Activated naive CD8-positive, alpha-beta T cell treated with anti-CD3 and anti-CD28 coated beads, Interleukin-2, amount 50 U/mL, for 16 hours (primary cell): ENCODE data around the gene IGFALS.

Experiments
- DNase-seq: peaks from one replicate; pipeline ENCODE4 v3.0.0-alpha.2; 2020; ENCODE audit warnings: low read depth, low spot score

The IGFALS gene

GRCh38 chr16:1744338-1744840, 49.1 kb downstream of the IGFALS start:
- no peak for DNase-seq

- DNase-seq: no peak
These were observed 49.8 kb downstream of the IGFALS start for GRCh38 chr16:1743376-1744337.

GRCh38 chr16:1741553-1742165, 51.8 kb downstream of the IGFALS start:
- no peak for DNase-seq

- no peak for DNase-seq
These were observed 52.6 kb downstream of the IGFALS start for GRCh38 chr16:1740781-1741490.
